ENCODE results near the gene ZNF560.

The ZNF560 gene

DNA sequence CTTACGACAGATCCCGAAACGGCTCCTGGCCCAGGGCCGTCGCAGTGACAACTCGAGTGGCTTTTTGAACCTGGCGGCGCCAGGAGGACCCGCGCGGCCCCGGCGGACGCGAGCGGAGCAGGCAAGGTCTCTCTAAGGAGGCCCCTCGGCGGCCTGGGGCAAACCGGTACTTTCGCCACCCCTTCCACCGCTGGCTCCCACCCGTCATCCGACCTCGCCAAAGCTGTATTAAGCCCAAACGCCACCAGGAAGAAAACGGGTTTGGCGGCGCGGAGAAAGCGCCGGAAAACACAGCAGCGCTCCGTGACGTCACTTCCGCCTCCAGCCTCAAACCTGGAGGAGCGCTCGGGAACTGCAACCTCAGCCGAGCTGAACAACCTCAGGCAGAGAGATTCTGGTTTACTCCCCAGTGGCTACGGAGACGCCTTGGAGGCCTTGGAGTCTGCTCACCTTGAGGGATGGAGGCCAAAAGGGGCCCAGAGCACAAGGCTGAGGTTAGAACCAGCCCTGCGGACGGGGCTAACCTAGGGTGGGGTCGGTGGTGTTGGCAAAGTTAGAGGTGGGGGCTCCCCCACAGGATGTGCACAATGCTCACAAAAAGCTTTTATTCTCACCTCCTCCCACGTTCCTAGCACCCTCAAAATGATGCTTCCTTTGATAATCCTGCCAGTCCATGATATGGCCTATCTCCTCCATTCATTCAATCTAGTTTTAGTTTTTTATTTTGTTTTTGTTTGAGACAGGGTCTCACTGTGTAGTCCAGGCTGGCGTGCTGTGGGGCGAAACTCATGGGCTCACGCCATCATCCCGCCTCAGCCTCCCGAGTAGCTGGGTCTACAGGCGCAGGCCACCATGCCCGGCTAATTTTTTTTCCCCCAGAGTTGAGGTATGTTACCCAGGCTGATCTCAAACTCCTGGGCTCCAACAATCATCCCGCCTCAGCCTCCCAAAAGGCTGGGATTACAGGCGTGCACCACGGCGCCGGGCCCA lies 62.8 kb downstream of the ZNF560 start, which contains the start of gene ZNF266:
ZNF266 (minus strand) TSS at position 295 of the 990 bp plus-strand sequence. CDS start 15,484 bp downstream, outside the sequence.
- peak; percentile 73 to 83 for DNase-seq (ENCODE audit: low read depth in 2 of 2)

DNA sequence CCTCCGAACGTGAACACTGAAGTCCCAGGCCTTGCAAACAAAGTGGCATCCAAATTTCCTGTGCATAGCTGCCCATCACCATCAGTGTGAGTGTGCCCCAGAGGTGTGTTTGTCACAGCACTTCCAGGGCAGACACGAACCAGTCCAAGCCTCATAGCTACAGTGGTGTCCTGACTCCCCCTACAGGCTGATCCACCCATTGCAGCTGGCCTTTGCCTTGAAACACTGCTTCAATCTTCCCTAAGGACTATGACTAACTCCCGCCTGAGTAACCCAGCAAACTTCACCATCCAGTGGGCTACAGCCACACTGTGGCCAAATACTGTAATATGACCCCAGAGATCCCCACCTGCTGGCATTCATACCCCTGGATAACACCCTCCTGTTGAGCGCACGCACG lies 66.9 kb downstream of the ZNF560 start:
- DNase-seq (ENCODE audit: low read depth in 2 of 2), result peak in 1 of 2 donors; percentile 21

DNA sequence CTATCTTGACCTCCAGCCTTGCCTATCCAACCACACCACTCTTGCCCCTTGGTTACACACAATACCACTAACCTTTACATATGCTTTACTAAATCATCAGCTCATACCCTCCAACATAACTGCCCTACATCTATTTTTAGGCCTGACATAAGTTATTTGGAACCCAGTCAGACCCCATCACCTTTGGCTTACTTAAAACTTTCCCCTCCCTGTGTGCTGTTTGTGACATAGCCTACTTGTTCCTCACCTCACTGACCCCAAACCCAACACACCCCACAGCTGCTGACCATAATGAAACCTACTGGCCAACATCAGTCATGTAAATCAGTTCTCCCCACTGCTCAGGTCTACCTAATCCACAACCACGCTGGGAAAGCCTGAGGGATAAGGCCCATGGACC lies 68.0 kb downstream of the ZNF560 start:
- no peak for DNase-seq (ENCODE audit: low read depth in 2 of 2)

DNA sequence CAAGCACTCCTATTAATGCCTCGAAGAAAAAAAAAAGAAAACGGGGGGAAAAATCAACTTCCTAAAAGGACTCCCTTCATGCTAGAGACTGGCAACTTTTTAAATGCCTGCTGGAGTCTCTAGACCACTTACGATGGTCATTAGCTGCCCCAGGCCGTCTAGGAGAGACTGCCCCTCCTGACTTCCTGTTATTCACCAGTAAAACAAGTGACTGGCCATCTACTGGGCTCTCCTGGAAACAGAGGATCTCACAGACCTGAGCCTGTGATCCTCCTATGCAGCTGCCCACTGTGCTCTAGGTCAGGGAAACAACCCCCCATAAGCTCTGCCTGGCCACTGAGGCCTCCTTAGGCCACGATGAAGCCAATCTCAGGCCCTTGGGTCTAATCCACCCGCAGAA lies 70.5 kb downstream of the ZNF560 start:
- no peak for DNase-seq (ENCODE audit: low read depth in 2 of 2)

Measured in stimulated activated CD4-positive, alpha-beta T cell treated with anti-CD3 and anti-CD28 coated beads, Interleukin-1b, Interleukin-23, amount 100 ng/mL, for 1 hour (primary cell).